GM21447 (cell line): Measurements from ENCODE around the gene OR52A5.

ENCODE experiments used
- ATAC-seq: cut with Tn5 transposase; IDR thresholded peaks from one replicate; pipeline ENCODE4 v1.9.1; 2021; ENCODE audit not compliant: unreplicated experiment

The OR52A5 gene

GRCh38 chr11:5117588-5117987 is 20.6 kb downstream of the OR52A5 start:
- no peak for ATAC-seq

GRCh38 chr11:5115339-5115738 is 22.8 kb downstream of the OR52A5 start:
- no peak for ATAC-seq

GRCh38 chr11:5107285-5107684 is 30.9 kb downstream of the OR52A5 start:
- no peak for ATAC-seq

- ATAC-seq = no peak
Measured at GRCh38 chr11:5103066-5103465, 35.1 kb downstream of the OR52A5 start.

DNA sequence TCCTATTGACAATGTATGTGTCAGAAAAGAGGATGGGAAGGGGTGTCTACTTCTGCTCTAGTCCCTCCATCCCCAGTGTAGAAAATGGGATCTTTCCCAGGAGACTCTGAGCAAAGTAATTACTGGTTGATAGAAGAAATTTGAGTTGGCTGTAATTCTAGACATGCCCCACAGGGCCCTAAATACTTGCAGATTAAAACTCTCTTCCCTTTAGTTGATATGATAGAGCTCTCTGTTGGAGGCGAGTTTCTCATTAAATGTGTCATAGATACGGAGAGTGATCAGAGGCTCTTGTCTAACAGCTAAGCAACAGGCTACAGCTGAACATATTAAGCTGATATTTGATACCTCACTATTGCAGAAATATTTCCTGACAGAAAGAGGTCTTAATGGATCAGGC is 35.9 kb downstream of the OR52A5 start:
- ATAC-seq = no peak

DNA sequence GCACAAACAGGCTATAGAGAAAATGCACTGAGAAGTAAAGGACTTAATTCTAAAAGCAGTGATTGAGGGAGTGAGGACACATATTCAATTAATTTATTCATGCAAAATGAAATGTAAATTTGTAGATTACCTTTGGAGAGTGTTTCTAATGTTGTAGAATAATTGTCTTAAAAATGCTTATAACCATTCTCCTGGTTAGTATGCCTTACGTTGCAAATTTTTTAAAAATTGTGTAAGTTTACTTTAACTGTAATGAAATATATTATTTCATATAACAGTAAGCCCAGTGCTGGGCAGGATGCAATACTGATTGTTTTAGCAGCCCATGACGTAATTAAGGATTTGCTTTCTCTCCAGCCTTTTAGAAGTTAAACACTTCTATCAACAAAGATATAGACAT is 42.1 kb downstream of the OR52A5 start:
- no peak for ATAC-seq

DNA sequence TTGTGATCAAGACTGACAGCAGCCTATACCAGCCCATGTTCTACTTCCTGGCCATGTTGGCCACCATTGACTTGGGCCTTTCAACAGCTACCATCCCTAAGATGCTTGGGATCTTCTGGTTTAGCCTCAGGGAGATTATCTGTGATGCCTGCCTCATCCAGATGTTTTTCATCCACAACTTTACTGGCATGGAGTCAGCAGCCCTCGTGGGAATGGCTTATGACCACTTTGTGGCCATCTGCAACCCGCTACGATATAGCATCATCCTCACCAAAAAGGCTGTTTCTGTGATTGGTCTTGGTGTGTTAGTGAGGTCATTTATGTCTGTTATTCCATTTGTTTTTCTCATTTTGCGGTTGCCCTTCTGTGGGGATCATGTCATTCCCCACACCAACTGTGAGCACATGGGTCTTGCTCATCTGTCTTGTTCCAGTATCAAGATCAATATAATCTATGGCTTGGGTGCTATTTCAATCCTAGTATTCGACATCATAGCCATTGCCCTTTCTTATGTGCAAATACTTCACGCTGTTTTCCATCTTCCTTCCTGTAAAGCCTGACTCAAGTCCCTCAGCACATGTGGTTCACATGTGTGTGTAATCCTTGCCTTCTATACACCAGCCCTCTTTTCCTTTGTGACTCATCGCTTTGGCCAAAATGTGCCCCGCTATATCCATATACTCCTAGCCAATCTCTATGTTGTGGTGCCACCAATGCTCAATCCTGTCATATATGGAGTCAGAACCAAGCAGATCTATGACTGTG is 45.2 kb downstream of the OR52A5 start:
- no peak for ATAC-seq

DNA sequence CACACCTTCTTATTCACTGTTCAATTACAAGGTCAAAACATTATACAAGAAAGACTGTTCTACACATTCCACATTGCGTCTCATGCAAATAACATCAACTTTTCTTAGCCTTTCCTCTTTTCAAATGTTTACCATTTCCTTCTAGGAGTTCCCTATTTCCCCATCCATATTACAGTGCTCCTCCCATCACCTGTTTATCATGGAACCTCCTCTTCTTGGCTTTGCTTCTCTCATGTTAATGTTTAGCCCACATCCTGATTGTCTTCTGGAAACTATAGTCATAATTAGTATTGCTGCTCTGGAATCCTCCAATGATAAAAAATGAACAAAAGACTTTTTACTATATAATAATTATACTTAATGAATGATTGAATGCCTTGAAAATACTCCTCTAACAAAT is 47.5 kb downstream of the OR52A5 start:
- no peak for ATAC-seq

- ATAC-seq = no peak
Measured at GRCh38 chr11:5088556-5088955, 49.6 kb downstream of the OR52A5 start.

GRCh38 chr11:5083602-5084001 is 54.6 kb downstream of the OR52A5 start:
- ATAC-seq = no peak

- ATAC-seq = no peak
Measured at GRCh38 chr11:5081405-5081804, 56.8 kb downstream of the OR52A5 start.
